Naive B cell (primary cell): Measurements from ENCODE around the gene HPCAL4. TPM values are rescaled to one million over a fixed set of nuclear protein-coding genes. Genes with fewer than 3 reads are reported as not detected.
A peak's percentile ranks its signal among the peaks of the same experiment; 100 is the strongest.

Experiments used
- ATAC-seq, 2 donors: fragments of 150-1000 bp; cut with Tn5 transposase; 2 replicates each; pipeline ENCODE4 v1.10.0; 2021; ENCODE audit warnings: low read depth in 2 of 2, mild to moderate bottlenecking in 2 of 2, moderate library complexity in 2 of 2
- DNase-seq: peaks from one replicate; pipeline ENCODE4 v3.0.0; 2022
- H3K27ac Mint-ChIP-seq, 6 donors: one replicate each; pipeline ENCODE4 v1.8.0; 2020 to 2022; ENCODE audit warnings: mild to moderate bottlenecking in 6 of 6, mixed read lengths in 6 of 6, moderate library complexity in 5 of 6, inconsistent platforms in 2 of 6
- H3K27me3 Mint-ChIP-seq, 3 donors: one replicate each; pipeline ENCODE4 v1.8.0; 2021 to 2022; ENCODE audit warnings: mixed read lengths in 3 of 3, mild to moderate bottlenecking in 1 of 3
- H3K36me3 Mint-ChIP-seq, 2 donors: one replicate each; pipeline ENCODE4 v1.8.0; 2020 to 2022; ENCODE audit warnings: mixed read lengths in 2 of 2, inconsistent platforms in 1 of 2, mild to moderate bottlenecking in 1 of 2
- H3K4me1 Mint-ChIP-seq, 3 donors: one replicate each; pipeline ENCODE4 v1.8.0; 2020 to 2022; ENCODE audit warnings: mixed read lengths in 3 of 3, inconsistent platforms in 1 of 3, mild to moderate bottlenecking in 1 of 3, moderate library complexity in 1 of 3
- H3K4me3 Mint-ChIP-seq, 8 donors: one replicate each; pipeline ENCODE4 v1.8.0; 2020 to 2022; ENCODE audit warnings: mild to moderate bottlenecking in 8 of 8, mixed read lengths in 8 of 8, moderate library complexity in 8 of 8, inconsistent platforms in 2 of 8
- H3K9me3 Mint-ChIP-seq, 7 donors: one replicate each; pipeline ENCODE4 v1.8.0; 2020 to 2022; ENCODE audit warnings: mixed read lengths in 7 of 7, mild to moderate bottlenecking in 5 of 7, inconsistent platforms in 2 of 7, moderate library complexity in 1 of 7
- polyA plus RNA-seq, 6 donors: library from polyadenylated mRNA; unstranded; fragments of 300-500 nt; fragmentation: Illumina TruSeq; gene quantifications; one replicate each; pipeline ENCODE4 v1.2.3, GENCODE V29; 2021; ENCODE audit warnings: low read depth in 6 of 6

The HPCAL4 gene
- polyA plus RNA-seq, 6 donors from 2014 or later = not detected

- no peak overlapping the region for H3K27ac Mint-ChIP-seq
- H3K36me3 Mint-ChIP-seq = no peaks in the 10 kb centered on the region
- DNase-seq = no peak
- peaks cover 40 to 57% (median 47%) of the 10 kb centered on the region in 3 donors for H3K27me3 Mint-ChIP-seq
- ATAC-seq = no peak
- H3K4me3 Mint-ChIP-seq = no peak overlapping the region
- H3K9me3 Mint-ChIP-seq = no peaks in the 10 kb centered on the region
- H3K4me1 Mint-ChIP-seq = no peaks in the 10 kb centered on the region
These were observed 30.4 kb upstream of the HPCAL4 start for GRCh38 chr1:39721664-39722063.

GRCh38 chr1:39720094-39720999, 29.1 kb upstream of the HPCAL4 start:
- H3K4me3 Mint-ChIP-seq = no peak overlapping the region
- ATAC-seq (peak; percentile 49 to 60), DNase-seq (peak; percentile 51)
- H3K27me3 Mint-ChIP-seq = peaks cover 39 to 53% (median 47%) of the 10 kb centered on the region in 3 donors
- no peaks in the 10 kb centered on the region for H3K9me3 Mint-ChIP-seq
- H3K36me3 Mint-ChIP-seq = no peaks in the 10 kb centered on the region
- H3K4me1 Mint-ChIP-seq = no peaks in the 10 kb centered on the region
- no peak overlapping the region for H3K27ac Mint-ChIP-seq

GRCh38 chr1:39717809-39718208, 26.6 kb upstream of the HPCAL4 start:
- ATAC-seq = no peak
- H3K4me1 Mint-ChIP-seq = no peaks in the 10 kb centered on the region
- no peak overlapping the region for H3K4me3 Mint-ChIP-seq
- peaks cover 44 to 50% (median 48%) of the 10 kb centered on the region in 3 donors for H3K27me3 Mint-ChIP-seq
- no peak for DNase-seq
- H3K27ac Mint-ChIP-seq = no peak overlapping the region
- no peaks in the 10 kb centered on the region for H3K36me3 Mint-ChIP-seq
- no peaks in the 10 kb centered on the region for H3K9me3 Mint-ChIP-seq

- peaks cover 0 to 1% (median 0%) of the 10 kb centered on the region in 7 donors for H3K9me3 Mint-ChIP-seq
- peaks cover 48 to 62% (median 57%) of the 10 kb centered on the region in 3 donors for H3K27me3 Mint-ChIP-seq
- H3K4me1 Mint-ChIP-seq = no peaks in the 10 kb centered on the region
- H3K36me3 Mint-ChIP-seq = no peaks in the 10 kb centered on the region
- H3K4me3 Mint-ChIP-seq = no peak overlapping the region
- ATAC-seq (no peak), DNase-seq (no peak)
- H3K27ac Mint-ChIP-seq = no peak overlapping the region
These were observed 22.3 kb upstream of the HPCAL4 start for GRCh38 chr1:39713557-39713956.

- DNase-seq (no peak), ATAC-seq (no peak)
- Mint-ChIP-seq H3K4me3 (no peak overlapping the region), H3K36me3 (no peaks in the 10 kb centered on the region), H3K4me1 (no peaks in the 10 kb centered on the region), H3K9me3 (peaks cover 0 to 1% (median 0%) of the 10 kb centered on the region in 7 donors), H3K27ac (no peak overlapping the region), H3K27me3 (peaks cover 40 to 52% (median 45%) of the 10 kb centered on the region in 3 donors)
These were observed 20.7 kb upstream of the HPCAL4 start for GRCh38 chr1:39711966-39712340.

GRCh38 chr1:39711104-39711965, 20.1 kb upstream of the HPCAL4 start:
- Mint-ChIP-seq H3K4me1 (no peaks in the 10 kb centered on the region), H3K36me3 (no peaks in the 10 kb centered on the region), H3K27ac (no peak overlapping the region), H3K9me3 (peaks cover 0 to 1% (median 0%) of the 10 kb centered on the region in 7 donors), H3K27me3 (peaks cover 35 to 50% (median 42%) of the 10 kb centered on the region in 3 donors), H3K4me3 (no peak overlapping the region)
- DNase-seq (no peak), ATAC-seq (no peak)

- H3K36me3 Mint-ChIP-seq = no peaks in the 10 kb centered on the region
- no peak overlapping the region for H3K4me3 Mint-ChIP-seq
- H3K27ac Mint-ChIP-seq = no peak overlapping the region
- H3K4me1 Mint-ChIP-seq = no peaks in the 10 kb centered on the region
- ATAC-seq (no peak), DNase-seq (no peak)
- peaks cover 18 to 31% (median 21%) of the 10 kb centered on the region in 3 donors for H3K27me3 Mint-ChIP-seq
- H3K9me3 Mint-ChIP-seq = peaks cover 0 to 1% (median 0%) of the 10 kb centered on the region in 7 donors
These were observed 16.3 kb upstream of the HPCAL4 start for GRCh38 chr1:39707506-39707905.

- Mint-ChIP-seq H3K27me3 (peaks cover 14 to 38% (median 29%) of the 10 kb centered on the region in 3 donors), H3K27ac (no peak overlapping the region)
These were observed 13.5 kb upstream of the HPCAL4 start for GRCh38 chr1:39704757-39705156.

GRCh38 chr1:39701049-39701439, 9.8 kb upstream of the HPCAL4 start:
- peaks cover 41 to 56% (median 50%) of the 10 kb centered on the region in 3 donors for H3K27me3 Mint-ChIP-seq
- ATAC-seq = no peak
- no peak overlapping the region for H3K4me3 Mint-ChIP-seq
- H3K4me1 Mint-ChIP-seq = no peaks in the 10 kb centered on the region
- DNase-seq = no peak
- no peaks in the 10 kb centered on the region for H3K9me3 Mint-ChIP-seq
- no peak overlapping the region for H3K27ac Mint-ChIP-seq
- H3K36me3 Mint-ChIP-seq = no peaks in the 10 kb centered on the region

More at GRCh38 chr1:39704757-39705156, 13.5 kb upstream of the HPCAL4 start:
- ATAC-seq (no peak), DNase-seq (no peak)
- no peaks in the 10 kb centered on the region for H3K36me3 Mint-ChIP-seq
- no peak overlapping the region for H3K4me3 Mint-ChIP-seq
- H3K4me1 Mint-ChIP-seq = no peaks in the 10 kb centered on the region
- H3K9me3 Mint-ChIP-seq = peaks cover 0 to 1% (median 0%) of the 10 kb centered on the region in 7 donors

- no peak for DNase-seq
- H3K4me1 Mint-ChIP-seq = no peaks in the 10 kb centered on the region
- no peak overlapping the region for H3K4me3 Mint-ChIP-seq
- no peaks in the 10 kb centered on the region for H3K9me3 Mint-ChIP-seq
- H3K36me3 Mint-ChIP-seq = no peaks in the 10 kb centered on the region
- H3K27me3 Mint-ChIP-seq = peaks cover 44 to 59% (median 55%) of the 10 kb centered on the region in 3 donors
- H3K27ac Mint-ChIP-seq = no peak overlapping the region
- no peak for ATAC-seq
These were observed 9.1 kb upstream of the HPCAL4 start for GRCh38 chr1:39700348-39700747.

- Mint-ChIP-seq H3K27ac (no peak overlapping the region), H3K4me3 (no peak overlapping the region), H3K4me1 (no peaks in the 10 kb centered on the region), H3K9me3 (no peaks in the 10 kb centered on the region), H3K36me3 (no peaks in the 10 kb centered on the region), H3K27me3 (peaks cover 53 to 69% (median 64%) of the 10 kb centered on the region in 3 donors)
- DNase-seq = no peak
- no peak for ATAC-seq
These were observed 8.2 kb upstream of the HPCAL4 start for GRCh38 chr1:39699419-39699818.

GRCh38 chr1:39698568-39698967, 7.3 kb upstream of the HPCAL4 start:
- no peaks in the 10 kb centered on the region for H3K9me3 Mint-ChIP-seq
- H3K36me3 Mint-ChIP-seq = no peaks in the 10 kb centered on the region
- H3K27ac Mint-ChIP-seq = no peak overlapping the region
- ATAC-seq (no peak), DNase-seq (no peak)
- peaks cover 58 to 73% (median 73%) of the 10 kb centered on the region in 3 donors for H3K27me3 Mint-ChIP-seq
- no peaks in the 10 kb centered on the region for H3K4me1 Mint-ChIP-seq
- H3K4me3 Mint-ChIP-seq = no peak overlapping the region

- H3K4me1 Mint-ChIP-seq = peaks cover 0 to 5% (median 0%) of the 10 kb centered on the region in 3 donors
- ATAC-seq (no peak), DNase-seq (no peak)
- H3K9me3 Mint-ChIP-seq = peaks cover 0 to 1% (median 0%) of the 10 kb centered on the region in 7 donors
- peaks cover 62 to 78% (median 66%) of the 10 kb centered on the region in 3 donors for H3K27me3 Mint-ChIP-seq
- H3K27ac Mint-ChIP-seq = no peak overlapping the region
- H3K4me3 Mint-ChIP-seq = no peak overlapping the region
- no peaks in the 10 kb centered on the region for H3K36me3 Mint-ChIP-seq
These were observed 5.2 kb upstream of the HPCAL4 start for GRCh38 chr1:39696448-39696847.
